H1 (cell line): ENCODE measurements around the gene SLC26A6. TPM values are rescaled to one million over a fixed set of nuclear protein-coding genes. Genes with fewer than 3 reads are reported as not detected.

Experiments used
- CTCF ChIA-PET: fragments of 300-600 bp; sonication (Branson Sonifier 250); formaldehyde crosslinking; loops from one replicate; lab custom pipeline; 2021; ENCODE audit not compliant: partially characterized antibody; lab: Charles Lee
- POLR2A ChIA-PET: fragments of 300-600 bp; sonication (Branson Sonifier 250); formaldehyde crosslinking; loops from one replicate; lab custom pipeline; 2021; ENCODE audit warnings: inconsistent platforms; ENCODE audit not compliant: partially characterized antibody; lab: Charles Lee
- DNase-seq, 2 experiments: peaks; one replicate each; pipeline versions ENCODE4 v3.0.0 to v3.0.0-alpha.2; 2010 to 2022; ENCODE audit warnings: low spot score in 2 of 2, low read depth in 1 of 2, mixed read lengths in 1 of 2
- FAIRE-seq: peaks from 2 replicates; lab custom pipeline; 2011; peaks lifted over from hg19 to GRCh38; lab: Jason Lieb, UNC
- H2AFZ ChIP-seq: 2 replicates; pipeline ENCODE4 v1.8.1; 2012; ENCODE audit warnings: low read length, inconsistent platforms
- H2AK5ac ChIP-seq: 2 replicates; pipeline ENCODE4 v1.6.1; 2013; ENCODE audit warnings: low read depth, low read length
- H2BK120ac ChIP-seq: replicated peaks from 2 replicates; pipeline ENCODE3; 2013; ENCODE audit warnings: low read depth, low read length, inconsistent platforms
- H2BK12ac ChIP-seq: 2 replicates; pipeline ENCODE4 v1.6.1; 2013; ENCODE audit warnings: low read depth, low read length
- H2BK15ac ChIP-seq: 2 replicates; pipeline ENCODE4 v1.6.1; 2013; ENCODE audit warnings: low read length
- H2BK20ac ChIP-seq: 2 replicates; pipeline ENCODE4 v1.6.1; 2013; ENCODE audit warnings: low read length
- H2BK5ac ChIP-seq: 2 replicates; pipeline ENCODE4 v1.6.1; 2013; ENCODE audit warnings: low read depth, low read length
- H3K14ac ChIP-seq: 2 replicates; pipeline ENCODE4 v1.6.1; 2013; ENCODE audit warnings: inconsistent platforms; ENCODE audit not compliant: insufficient read length
- H3K18ac ChIP-seq: 2 replicates; pipeline ENCODE4 v1.6.1; 2013; ENCODE audit warnings: low read length; ENCODE audit errors: extremely low read depth
- H3K23ac ChIP-seq: 2 replicates; pipeline ENCODE4 v1.6.1; 2013; ENCODE audit warnings: inconsistent platforms; ENCODE audit not compliant: insufficient read length
- H3K23me2 ChIP-seq: 2 replicates; pipeline ENCODE4 v1.6.1; 2013; ENCODE audit warnings: low read depth, low read length
- H3K27ac ChIP-seq: 2 replicates; pipeline ENCODE4 v1.6.1; 2011; ENCODE audit warnings: low read depth, low read length, inconsistent platforms
- H3K27me3 ChIP-seq, 4 experiments: replicated peaks in 1 of 4; 1 replicate in 1 of 4; 2 replicates in 3 of 4; pipeline versions ENCODE4 v1.6.1 to v1.8.1; 2011 to 2013; ENCODE audit warnings: low read length in 3 of 4, mild to moderate bottlenecking in 3 of 4, inconsistent platforms in 2 of 4, mixed read lengths in 2 of 4, moderate library complexity in 1 of 4; ENCODE audit not compliant: control insufficient read depth in 3 of 4, insufficient read depth in 3 of 4; ENCODE audit errors: extremely low read depth in 1 of 4
- H3K36me3 ChIP-seq, 4 experiments: 2 replicates each; pipeline versions ENCODE4 v1.6.1 to v1.8.1; 2011 to 2013; ENCODE audit warnings: mild to moderate bottlenecking in 4 of 4, low read length in 3 of 4, moderate library complexity in 2 of 4, control low read depth in 1 of 4, inconsistent platforms in 1 of 4; ENCODE audit not compliant: insufficient read depth in 4 of 4, control insufficient read depth in 2 of 4
- H3K4ac ChIP-seq: replicated peaks from 2 replicates; pipeline ENCODE3; 2013; ENCODE audit warnings: low read length, low read depth, mixed read lengths, inconsistent platforms; ENCODE audit not compliant: insufficient read length
- H3K4me1 ChIP-seq, 4 experiments: replicated peaks in 1 of 4; 1 replicate in 1 of 4; 2 replicates in 3 of 4; pipeline versions ENCODE4 v1.6.1 to v1.8.1; 2011 to 2013; ENCODE audit warnings: low read length in 3 of 4, inconsistent platforms in 2 of 4, mixed read lengths in 1 of 4; ENCODE audit not compliant: insufficient read depth in 4 of 4, control insufficient read depth in 3 of 4
- H3K4me2 ChIP-seq, 2 experiments: 2 replicates each; pipeline versions ENCODE4 v1.6.1 to v1.8.1; 2011 to 2013; ENCODE audit warnings: low read depth in 2 of 2, low read length in 2 of 2, control low read depth in 1 of 2, inconsistent platforms in 1 of 2, mild to moderate bottlenecking in 1 of 2; ENCODE audit not compliant: insufficient read depth in 1 of 2
- H3K4me3 ChIP-seq, 4 experiments: fragments of 200-600, 300-600 bp in 1 of 4; sonication (generic), shearing (Covaris generic), sonication (Bioruptor Twin) in 1 of 4; 2 replicates each; pipeline versions ENCODE4 v1.5.1 to v1.8.1; 2011 to 2016; ENCODE audit warnings: low read length in 4 of 4, low read depth in 3 of 4, control low read depth in 2 of 4, inconsistent platforms in 2 of 4, mild to moderate bottlenecking in 2 of 4, mixed read lengths in 1 of 4, moderate library complexity in 1 of 4; ENCODE audit not compliant: insufficient read depth in 2 of 4; ENCODE audit errors: extremely low read depth in 1 of 4
- H3K56ac ChIP-seq: replicated peaks from 2 replicates; pipeline ENCODE3; 2013; ENCODE audit warnings: low read depth, mild to moderate bottlenecking, mixed read lengths, low read length, inconsistent platforms; ENCODE audit not compliant: insufficient read length
- H3K79me1 ChIP-seq: 2 replicates; pipeline ENCODE4 v1.6.1; 2013; ENCODE audit warnings: low read depth, low read length, control low read depth
- H3K79me2 ChIP-seq, 2 experiments: 2 replicates each; pipeline versions ENCODE4 v1.6.1 to v1.8.1; 2012 to 2013; ENCODE audit warnings: low read length in 2 of 2, mild to moderate bottlenecking in 2 of 2, inconsistent platforms in 1 of 2; ENCODE audit not compliant: insufficient read depth in 2 of 2, control insufficient read depth in 1 of 2
- H3K9ac ChIP-seq, 4 experiments: replicated peaks in 1 of 4; 1 replicate in 1 of 4; 2 replicates in 3 of 4; pipeline versions ENCODE4 v1.6.1 to v1.8.1; 2011 to 2013; ENCODE audit warnings: low read depth in 3 of 4, low read length in 3 of 4, control low read depth in 2 of 4, mild to moderate bottlenecking in 2 of 4, moderate library complexity in 2 of 4, inconsistent platforms in 1 of 4; ENCODE audit errors: extremely low read depth in 1 of 4
- H3K9me3 ChIP-seq, 2 experiments: 2 replicates each; pipeline versions ENCODE4 v1.6.1 to v1.8.1; 2012 to 2013; ENCODE audit warnings: mild to moderate bottlenecking in 2 of 2, moderate library complexity in 2 of 2, control low read depth in 1 of 2, inconsistent platforms in 1 of 2, low read depth in 1 of 2, low read length in 1 of 2, mixed read lengths in 1 of 2; ENCODE audit not compliant: insufficient read depth in 2 of 2
- H4K20me1 ChIP-seq, 2 experiments: replicated peaks in 1 of 2; 2 replicates each; pipeline versions ENCODE3 to v1.8.1; 2011 to 2013; ENCODE audit warnings: inconsistent platforms in 2 of 2, low read length in 2 of 2, mild to moderate bottlenecking in 1 of 2; ENCODE audit not compliant: insufficient read depth in 2 of 2, control insufficient read depth in 1 of 2
- H4K5ac ChIP-seq: 2 replicates; pipeline ENCODE4 v1.6.1; 2013; ENCODE audit warnings: low read length, low read depth, mixed read lengths, inconsistent platforms; ENCODE audit not compliant: insufficient read length
- H4K8ac ChIP-seq: 2 replicates; pipeline ENCODE4 v1.8.0; 2013; ENCODE audit warnings: mild to moderate bottlenecking, moderate library complexity, low read length, inconsistent platforms; ENCODE audit not compliant: insufficient read depth; ENCODE audit errors: extremely low read depth
- H4K91ac ChIP-seq: replicated peaks from 2 replicates; pipeline ENCODE3; 2013; ENCODE audit warnings: low read length, mixed read lengths, inconsistent platforms; ENCODE audit not compliant: insufficient read length
- CTCF ChIP-seq, 3 experiments: IDR thresholded peaks; 1 replicate in 2 of 3; 2 replicates in 1 of 3; pipeline versions ENCODE4 v1.5.1 to v1.6.1; 2011; ENCODE audit warnings: low read length in 3 of 3, mild to moderate bottlenecking in 3 of 3, inconsistent platforms in 2 of 3, low read depth in 1 of 3, moderate library complexity in 1 of 3; ENCODE audit not compliant: insufficient read depth in 1 of 3; ENCODE audit errors: control extremely low read depth in 1 of 3
- JUND ChIP-seq: IDR thresholded peaks from 2 replicates; pipeline ENCODE4 v1.6.1; 2011; ENCODE audit warnings: mild to moderate bottlenecking, improper control_type of control experiment, low read length
- NRF1 ChIP-seq: IDR thresholded peaks from 2 replicates; pipeline ENCODE4 v1.6.1; 2011; ENCODE audit warnings: mild to moderate bottlenecking, low read depth, low read length, improper control_type of control experiment
- POLR2A ChIP-seq, 2 experiments: IDR thresholded peaks; 1 replicate in 1 of 2; 2 replicates in 1 of 2; pipeline ENCODE4 v1.6.1; 2011; ENCODE audit warnings: low read depth in 2 of 2, low read length in 2 of 2, mild to moderate bottlenecking in 2 of 2; ENCODE audit errors: control extremely low read depth in 1 of 2
- USF2 ChIP-seq: IDR thresholded peaks from 2 replicates; pipeline ENCODE4 v1.6.1; 2011; ENCODE audit warnings: low read length, improper control_type of control experiment
- WGBS, 2 experiments: shearing (Covaris generic) in 1 of 2; methylation state at CpG; one replicate each; pipeline versions ENCODE4 v1.1.6 to v1.1.7; 2013 to 2015; ENCODE audit warnings: low lambda C conversion rate in 2 of 2, mixed read lengths in 2 of 2, inconsistent platforms in 1 of 2, low coverage in 1 of 2, missing lambda C conversion rate in 1 of 2; ENCODE audit not compliant: insufficient replicate concordance in 2 of 2, insufficient coverage in 1 of 2, insufficient read length in 1 of 2; ENCODE audit errors: extremely low coverage in 1 of 2, missing lambda C conversion rate in 1 of 2; 5-methylcytosine and 5-hydroxymethylcytosine counted together
- polyA plus RNA-seq, 7 experiments: library from polyadenylated mRNA; depleted of rRNA in 3 of 7; stranded (reverse) in 5 of 7; unstranded in 2 of 7; fragments of >200 nt in 5 of 7; fragments of 200-250 nt in 2 of 7; gene quantifications; 1 replicate in 5 of 7; 2 replicates in 1 of 7; 4 replicates in 1 of 7; pipeline versions ENCODE4 v1.2.1 to v1.2.3, GENCODE V29; 2011 to 2013; ENCODE audit warnings: missing spikeins in 2 of 7, mixed read lengths in 2 of 7
- total RNA-seq: library from RNA; stranded (reverse); fragmentation: NEBNext Ultra II Directional; extraction: Animal tissue kit (Norgen Biotek cat#: 25700); gene quantifications from 2 replicates; pipeline ENCODE4 v1.2.1, GENCODE V29; 2021

SLC26A6 gene
- total and polyA plus RNA-seq, 2 of the 8 experiments (the other 6 are each of a cell fraction or from before 2014, with no cell fraction given): 50.4 to 58.0 TPM

- Histone ChIP-seq H2AK5ac (no peak overlapping the region), H3K9ac (no peak overlapping the region), H3K4ac (no peak overlapping the region), H3K27me3 (no peaks in the 10 kb centered on the region), H4K8ac (peak overlapping the region; percentile 71; the same call in 1 of the 2 replicates), H3K23me2 (0 out of 2 replicates have a peak, but pooled peaks cover 2% of the 10 kb centered on the region), H4K91ac (no peak overlapping the region), H3K23ac (no peak overlapping the region), H3K79me2 (no peaks in the 10 kb centered on the region), H3K14ac (no peak overlapping the region), H4K20me1 (peaks cover 3 to 16% of the 10 kb centered on the region in 2 experiments), H2AFZ (no peak overlapping the region), H3K56ac (no peak overlapping the region), H3K79me1 (no peaks in the 10 kb centered on the region), H3K9me3 (no peaks in the 10 kb centered on the region), H3K36me3 (peaks cover 4 to 33% (median 9%) of the 10 kb centered on the region in 4 experiments; a peak in 6 of 8 replicates), H3K4me2 (no peak overlapping the region), H3K4me1 (peaks cover 0 to 6% (median 3%) of the 10 kb centered on the region in 4 experiments; a peak in 3 of 7 replicates), H4K5ac (no peak overlapping the region), H2BK15ac (no peak overlapping the region), H2BK120ac (no peak overlapping the region), H3K4me3 (no peak overlapping the region), H3K27ac (peak overlapping the region; percentile 35; the same call in 1 of the 2 replicates), H2BK12ac (no peak overlapping the region), H3K18ac (no peak overlapping the region), H2BK20ac (no peak overlapping the region), H2BK5ac (peak overlapping the region; percentile 49; the same call in 1 of the 2 replicates)
- CTCF ChIA-PET: interaction anchor here (0.6 to 5.3 kb wide), 17 partner anchors 11 to 188 kb away, joined by 3 to 49 read pairs (median 4); partner anchors contain the start of genes SLC26A6 and UQCRC1
- POLR2A ChIA-PET: interaction anchor here (0.6 to 7.9 kb wide), 14 partner anchors 9 to 1167 kb away, joined by 3 to 75 read pairs (median 4); partner anchors contain the start of genes CELSR3, SLC26A6 and UQCRC1
- 82% methylated on average over 6 of the region's 6 CpGs; no CpG with 5 or more reads in 1 of the 2 experiments for WGBS, 2 experiments
- DNase-seq: no peak
- TF ChIP-seq NRF1 (no peak), USF2 (peak; percentile 70), POLR2A (IDR thresholded peaks at IDR 0.05; ENCODE audit: control extremely low read depth in 1 of 2, low read depth in 2 of 2, low read length in 2 of 2) (peak in 1 of 2 experiments; percentile 9; a peak in 1 of 3 replicates), JUND (no peak), CTCF (IDR thresholded peaks at IDR 0.05; ENCODE audit: control extremely low read depth in 1 of 3, insufficient read depth in 1 of 3, low read depth in 1 of 3, low read length in 3 of 3) (no peak)
- FAIRE-seq: no peak
Measured at GRCh38 chr3:48623851-48624547, 11.3 kb downstream of the SLC26A6 start.
